MM.1S (cell line): Measurements from ENCODE around the gene POC1B.

Experiments used
- EZH2phosphoT487 ChIP-seq: fragments of 300-600 bp; sonication (generic); IDR thresholded peaks from 2 replicates; pipeline ENCODE4 v1.6.1; 2018; ENCODE audit warnings: antibody characterized with exemption, low read length
- TF ChIP-seq, protein P1 (sequence below): fragments of 300-600 bp; sonication (generic); IDR thresholded peaks from 2 replicates; pipeline ENCODE4 v1.5.1; 2016; ENCODE audit warnings: antibody characterized with exemption, low read length, mixed read lengths

DNA sequence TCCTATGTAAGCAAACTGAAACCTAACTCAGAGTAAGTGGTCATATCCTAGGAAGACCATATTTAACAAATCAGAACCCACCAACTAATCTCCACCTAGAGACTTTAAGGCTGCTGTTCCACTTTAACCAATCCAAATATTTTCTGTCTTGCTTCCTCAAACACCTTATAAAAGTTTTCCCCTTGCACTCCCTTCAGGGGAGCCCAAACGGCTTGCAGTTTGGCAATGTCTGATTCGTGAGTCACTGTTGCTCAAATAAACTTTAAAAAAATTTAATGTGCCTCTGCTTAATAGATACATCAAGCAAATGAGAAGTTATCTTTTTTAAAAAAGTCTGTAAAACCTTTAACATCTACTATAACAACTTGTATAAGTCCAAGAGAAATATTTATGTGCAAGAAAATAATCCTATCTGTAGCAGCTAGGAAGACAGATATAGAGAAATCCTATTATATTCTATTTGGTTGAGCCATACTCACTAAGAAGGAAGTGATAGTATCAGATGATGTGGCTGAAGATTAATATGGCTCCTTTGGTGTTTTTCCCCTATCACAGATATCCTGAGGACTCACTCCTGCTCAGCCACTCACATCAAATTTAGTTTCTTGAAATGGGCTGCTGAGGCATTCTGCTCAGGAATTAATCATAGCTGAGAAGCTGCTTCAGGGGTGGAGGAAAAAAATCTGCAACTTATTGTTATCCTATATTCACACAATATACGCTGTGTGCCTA lies 108.4 kb downstream of the POC1B start:
- TF ChIP-seq, protein P1, sequence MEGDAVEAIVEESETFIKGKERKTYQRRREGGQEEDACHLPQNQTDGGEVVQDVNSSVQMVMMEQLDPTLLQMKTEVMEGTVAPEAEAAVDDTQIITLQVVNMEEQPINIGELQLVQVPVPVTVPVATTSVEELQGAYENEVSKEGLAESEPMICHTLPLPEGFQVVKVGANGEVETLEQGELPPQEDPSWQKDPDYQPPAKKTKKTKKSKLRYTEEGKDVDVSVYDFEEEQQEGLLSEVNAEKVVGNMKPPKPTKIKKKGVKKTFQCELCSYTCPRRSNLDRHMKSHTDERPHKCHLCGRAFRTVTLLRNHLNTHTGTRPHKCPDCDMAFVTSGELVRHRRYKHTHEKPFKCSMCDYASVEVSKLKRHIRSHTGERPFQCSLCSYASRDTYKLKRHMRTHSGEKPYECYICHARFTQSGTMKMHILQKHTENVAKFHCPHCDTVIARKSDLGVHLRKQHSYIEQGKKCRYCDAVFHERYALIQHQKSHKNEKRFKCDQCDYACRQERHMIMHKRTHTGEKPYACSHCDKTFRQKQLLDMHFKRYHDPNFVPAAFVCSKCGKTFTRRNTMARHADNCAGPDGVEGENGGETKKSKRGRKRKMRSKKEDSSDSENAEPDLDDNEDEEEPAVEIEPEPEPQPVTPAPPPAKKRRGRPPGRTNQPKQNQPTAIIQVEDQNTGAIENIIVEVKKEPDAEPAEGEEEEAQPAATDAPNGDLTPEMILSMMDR, result no peak
- TF ChIP-seq EZH2phosphoT487, result no peak
